ENCODE data around the gene PCDH15. TPM values are rescaled to one million over a fixed set of nuclear protein-coding genes. Genes with fewer than 3 reads are reported as not detected.

PCDH15 gene
- total RNA-seq, 4 donors from 2014 or later = not detected

GRCh38 chr10:53771701-53772100 lies 1029.3 kb downstream of the PCDH15 start:
- 57 to 66% methylated on average over 10 of the region's 10 CpGs for WGBS, 2 donors
- H3K27me3 ChIP-seq = no peaks in the 10 kb centered on the region
- H3K9me3 ChIP-seq = no peaks in the 10 kb centered on the region
- H3K27ac ChIP-seq = no peak overlapping the region
- no peak for DNase-seq (ENCODE audit: low spot score in 2 of 2)
- H3K4me3 ChIP-seq = no peak overlapping the region
- H3K4me1 ChIP-seq = no peaks in the 10 kb centered on the region
- TF ChIP-seq POLR2A (IDR thresholded peaks at IDR 0.05) (no peak), EP300 (IDR thresholded peaks at IDR 0.05) (no peak)
- TF ChIP-seq, protein P1, sequence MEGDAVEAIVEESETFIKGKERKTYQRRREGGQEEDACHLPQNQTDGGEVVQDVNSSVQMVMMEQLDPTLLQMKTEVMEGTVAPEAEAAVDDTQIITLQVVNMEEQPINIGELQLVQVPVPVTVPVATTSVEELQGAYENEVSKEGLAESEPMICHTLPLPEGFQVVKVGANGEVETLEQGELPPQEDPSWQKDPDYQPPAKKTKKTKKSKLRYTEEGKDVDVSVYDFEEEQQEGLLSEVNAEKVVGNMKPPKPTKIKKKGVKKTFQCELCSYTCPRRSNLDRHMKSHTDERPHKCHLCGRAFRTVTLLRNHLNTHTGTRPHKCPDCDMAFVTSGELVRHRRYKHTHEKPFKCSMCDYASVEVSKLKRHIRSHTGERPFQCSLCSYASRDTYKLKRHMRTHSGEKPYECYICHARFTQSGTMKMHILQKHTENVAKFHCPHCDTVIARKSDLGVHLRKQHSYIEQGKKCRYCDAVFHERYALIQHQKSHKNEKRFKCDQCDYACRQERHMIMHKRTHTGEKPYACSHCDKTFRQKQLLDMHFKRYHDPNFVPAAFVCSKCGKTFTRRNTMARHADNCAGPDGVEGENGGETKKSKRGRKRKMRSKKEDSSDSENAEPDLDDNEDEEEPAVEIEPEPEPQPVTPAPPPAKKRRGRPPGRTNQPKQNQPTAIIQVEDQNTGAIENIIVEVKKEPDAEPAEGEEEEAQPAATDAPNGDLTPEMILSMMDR (IDR thresholded peaks at IDR 0.05) = no peak
- H3K36me3 ChIP-seq = no peaks in the 10 kb centered on the region

- no peak overlapping the region for H3K4me3 ChIP-seq
- TF ChIP-seq POLR2A (IDR thresholded peaks at IDR 0.05) (no peak), EP300 (IDR thresholded peaks at IDR 0.05) (no peak)
- TF ChIP-seq, protein P1 (IDR thresholded peaks at IDR 0.05) = no peak
- DNase-seq (ENCODE audit: low spot score in 2 of 2) = no peak
- no peaks in the 10 kb centered on the region for H3K9me3 ChIP-seq
- no peak overlapping the region for H3K27ac ChIP-seq
- WGBS, 2 donors = 50 to 51% methylated on average over 6 of the region's 6 CpGs
- H3K36me3 ChIP-seq = no peaks in the 10 kb centered on the region
- H3K4me1 ChIP-seq = no peaks in the 10 kb centered on the region
- H3K27me3 ChIP-seq = no peaks in the 10 kb centered on the region
Observed at GRCh38 chr10:53770903-53771302, 1030.1 kb downstream of the PCDH15 start.

GRCh38 chr10:53765311-53765710 lies 1035.7 kb downstream of the PCDH15 start:
- no peak overlapping the region for H3K4me3 ChIP-seq
- H3K27ac ChIP-seq = no peak overlapping the region
- 65 to 82% methylated on average over 1 of the region's 1 CpG for WGBS, 2 donors
- H3K9me3 ChIP-seq = no peaks in the 10 kb centered on the region
- no peaks in the 10 kb centered on the region for H3K36me3 ChIP-seq
- H3K4me1 ChIP-seq = no peaks in the 10 kb centered on the region
- no peak for DNase-seq (ENCODE audit: low spot score in 2 of 2)
- no peaks in the 10 kb centered on the region for H3K27me3 ChIP-seq
- no peak for TF ChIP-seq POLR2A (IDR thresholded peaks at IDR 0.05)
- TF ChIP-seq EP300 (IDR thresholded peaks at IDR 0.05) = no peak
- TF ChIP-seq, protein P1 (IDR thresholded peaks at IDR 0.05) = no peak

DNA sequence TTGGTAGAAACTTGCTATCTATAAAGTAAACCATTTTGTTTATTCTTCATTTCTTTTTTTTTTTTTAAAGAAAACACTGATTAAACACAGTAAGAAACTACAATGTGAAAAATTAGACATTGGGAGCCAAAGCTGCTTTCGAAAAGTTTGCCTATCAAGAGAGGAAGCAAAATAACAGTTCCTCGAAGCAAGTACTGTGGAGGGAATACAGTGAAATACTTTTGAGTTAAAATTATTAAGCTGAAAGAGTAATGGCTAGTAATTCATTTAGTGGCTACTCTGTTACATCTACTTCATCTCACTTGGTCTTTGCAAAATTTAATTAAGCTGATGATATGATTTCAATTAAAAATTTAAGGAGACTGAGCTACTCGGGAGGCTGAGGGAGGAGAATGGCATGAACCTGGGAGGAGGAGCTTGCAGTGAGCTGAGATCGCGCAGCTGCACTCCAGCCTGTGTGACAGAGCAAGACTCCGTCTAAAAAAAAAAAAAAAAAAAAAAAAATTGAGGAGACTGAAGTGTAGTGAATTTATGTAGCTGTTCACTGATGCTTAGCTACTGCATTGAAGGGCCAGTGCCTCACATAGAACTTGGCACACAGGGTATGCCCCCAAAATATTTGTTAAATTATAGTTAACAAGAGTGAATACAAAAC lies 1046.3 kb downstream of the PCDH15 start:
- H3K4me1 ChIP-seq = no peaks in the 10 kb centered on the region
- no peak for DNase-seq (ENCODE audit: low spot score in 2 of 2)
- no peak overlapping the region for H3K27ac ChIP-seq
- 26 to 33% methylated on average over 6 of the region's 6 CpGs for WGBS, 2 donors
- H3K36me3 ChIP-seq = no peaks in the 10 kb centered on the region
- H3K9me3 ChIP-seq = peaks cover 0 to 2% (median 0%) of the 10 kb centered on the region in 4 donors
- no peak for TF ChIP-seq POLR2A (IDR thresholded peaks at IDR 0.05)
- no peak for TF ChIP-seq EP300 (IDR thresholded peaks at IDR 0.05)
- TF ChIP-seq, protein P1 (IDR thresholded peaks at IDR 0.05) = no peak
- no peaks in the 10 kb centered on the region for H3K27me3 ChIP-seq
- H3K4me3 ChIP-seq = no peak overlapping the region

Small RNA genes within 50 kb of the gene (small RNA-seq; reads per million reads assigned to genes)
- not detected for gene AL365496.1
- not detected for gene MIR548F1
- gene RNU6-687P = not detected
